Islet precursor cell (in vitro differentiated cells): ENCODE data around the gene KRT31.
A peak's percentile ranks its signal among the peaks of the same experiment; 100 is the strongest.
"Not testable (repeated sequence)": the region's sequence is repeated elsewhere in the genome, so short reads cannot be mapped to it uniquely, and the experiment has no call there.

Experiments used
- DNase-seq: peaks from one replicate; pipeline ENCODE4 v3.0.0-alpha.2; 2018

The KRT31 gene

DNA sequence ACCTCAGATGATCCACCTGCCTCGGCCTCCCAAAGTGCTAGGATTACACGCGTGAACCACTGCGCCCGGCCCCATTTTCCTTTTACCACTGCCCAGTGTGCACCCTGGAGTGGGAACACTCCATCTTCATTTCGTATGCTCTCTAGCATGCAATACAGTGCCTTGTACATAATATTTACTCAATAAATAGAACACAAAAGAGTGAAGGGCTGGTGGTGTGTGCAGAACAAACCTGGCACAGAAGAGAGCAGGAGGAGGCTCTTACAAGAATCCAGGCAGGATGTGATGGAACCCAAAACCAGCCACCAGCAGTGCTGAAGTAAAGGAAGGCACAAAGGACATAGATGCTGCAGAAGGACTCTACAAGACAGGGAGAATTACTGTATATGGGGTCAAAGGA is 19.7 kb upstream of the KRT31 start:
- DNase-seq = no peak

DNA sequence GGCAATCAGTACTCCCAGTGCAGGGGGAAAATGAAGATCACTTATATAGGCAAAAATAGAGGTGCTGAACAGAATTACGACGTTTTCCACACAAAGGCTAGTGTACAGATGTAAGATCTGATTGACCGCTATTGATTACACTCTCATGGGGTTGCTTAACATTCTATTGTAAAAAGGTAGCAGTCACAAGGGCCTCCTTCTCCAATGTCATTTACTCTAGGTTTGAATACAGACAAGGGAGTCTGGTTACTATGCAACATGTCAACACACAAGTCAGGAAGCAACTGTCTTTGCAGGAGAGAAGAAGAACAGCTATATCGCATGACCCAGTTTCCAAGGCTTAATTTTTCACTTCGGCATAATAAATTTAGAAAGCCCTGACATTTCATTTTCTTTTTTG is 19.1 kb upstream of the KRT31 start:
- DNase-seq = no peak

DNA sequence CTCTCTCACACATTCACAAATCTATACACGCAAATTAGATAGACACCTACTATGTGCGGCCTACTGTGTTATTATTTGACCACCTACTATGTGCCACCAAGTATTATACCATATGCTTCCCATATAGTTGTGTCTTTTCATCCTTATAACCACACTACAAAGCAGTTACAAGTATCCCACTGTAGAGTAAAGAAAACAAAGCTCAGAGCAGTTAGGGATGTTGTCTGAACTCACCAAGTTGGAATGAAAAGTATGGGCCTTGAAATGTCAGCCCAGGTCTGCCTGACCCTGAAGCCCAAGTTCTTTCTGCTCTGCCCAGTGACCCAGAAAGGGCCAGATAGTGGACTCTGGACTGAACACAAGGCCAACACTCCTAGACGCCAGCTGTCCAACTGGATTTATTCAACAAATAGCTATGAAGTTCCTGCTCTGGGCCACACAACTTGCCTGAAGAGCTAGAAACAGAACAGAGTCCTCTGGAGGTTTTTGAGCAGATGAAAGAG is 18.5 kb upstream of the KRT31 start:
- peak; percentile 85 for DNase-seq

GRCh38 chr17:41415411-41415810 is 18.0 kb upstream of the KRT31 start:
- no peak for DNase-seq

GRCh38 chr17:41413982-41414381 is 16.6 kb upstream of the KRT31 start:
- DNase-seq = no peak

DNA sequence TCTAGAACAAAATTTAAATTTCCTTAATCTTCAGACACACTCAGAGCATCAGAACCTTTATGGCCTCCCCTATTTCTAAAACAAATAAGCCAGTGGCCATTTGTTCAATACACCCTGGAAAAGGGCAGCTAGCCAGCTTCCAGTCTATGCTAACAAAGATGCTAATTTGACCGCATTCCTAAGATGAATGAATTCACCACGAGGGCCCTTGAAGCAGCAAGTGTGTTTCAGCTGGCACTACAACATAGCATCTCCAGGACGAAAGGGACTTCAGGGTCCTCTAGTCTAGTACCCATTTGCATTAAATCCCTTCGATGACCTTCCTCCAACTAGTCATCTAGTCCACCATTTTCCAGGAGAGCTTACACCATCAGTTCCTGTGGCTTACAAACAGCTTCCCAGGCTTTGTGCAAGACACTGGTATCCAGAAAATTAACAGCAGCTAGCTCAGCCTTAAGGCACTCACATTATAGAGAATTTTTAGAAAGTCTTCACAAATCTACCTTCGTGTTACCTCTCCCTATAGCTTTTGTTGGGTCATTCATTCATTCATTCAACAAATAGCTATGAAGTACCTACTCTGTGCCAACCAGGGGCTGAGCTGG is 16.0 kb upstream of the KRT31 start:
- no peak for DNase-seq

- no peak for DNase-seq
These were observed 13.8 kb upstream of the KRT31 start for GRCh38 chr17:41411072-41411840.

GRCh38 chr17:41407226-41407625 is 9.8 kb upstream of the KRT31 start:
- no peak for DNase-seq

GRCh38 chr17:41406205-41406604 is 8.8 kb upstream of the KRT31 start:
- DNase-seq = no peak

DNA sequence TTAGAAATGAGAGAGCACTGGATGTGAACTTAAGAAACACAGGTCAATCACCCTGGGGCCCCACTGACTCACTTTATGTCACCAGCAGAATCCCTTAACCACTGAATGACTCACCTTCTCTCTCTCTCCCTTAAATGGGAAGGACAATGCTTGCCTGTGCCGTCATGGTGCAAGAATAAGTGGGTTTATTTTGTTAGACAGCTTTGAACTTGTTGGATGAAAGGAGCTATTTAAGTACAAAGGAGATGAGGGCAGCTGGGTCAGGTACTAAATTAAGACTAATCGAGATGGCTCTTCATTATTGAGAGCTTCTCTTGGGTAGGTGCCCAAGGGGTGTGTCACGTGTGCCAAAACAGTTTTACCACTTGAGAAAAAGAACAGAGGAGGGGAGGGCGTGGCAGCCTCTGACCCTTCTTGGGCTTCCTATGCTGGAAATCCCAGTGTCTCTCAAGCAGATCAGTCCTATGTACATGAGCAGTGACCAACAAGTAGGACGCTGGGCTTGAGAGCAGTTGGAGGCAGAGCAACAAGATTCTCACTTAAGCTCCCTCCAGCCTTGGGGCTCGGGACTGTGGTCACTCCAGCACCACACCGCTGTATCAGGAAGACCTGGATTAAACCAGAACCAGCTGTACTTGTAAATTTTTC is 6.7 kb upstream of the KRT31 start:
- DNase-seq = peak; percentile 89

- DNase-seq = peak; percentile 32
These were observed 6.1 kb upstream of the KRT31 start for GRCh38 chr17:41403404-41404023.

- peak; percentile 42 for DNase-seq
These were observed 4.8 kb upstream of the KRT31 start for GRCh38 chr17:41402161-41402560.

DNA sequence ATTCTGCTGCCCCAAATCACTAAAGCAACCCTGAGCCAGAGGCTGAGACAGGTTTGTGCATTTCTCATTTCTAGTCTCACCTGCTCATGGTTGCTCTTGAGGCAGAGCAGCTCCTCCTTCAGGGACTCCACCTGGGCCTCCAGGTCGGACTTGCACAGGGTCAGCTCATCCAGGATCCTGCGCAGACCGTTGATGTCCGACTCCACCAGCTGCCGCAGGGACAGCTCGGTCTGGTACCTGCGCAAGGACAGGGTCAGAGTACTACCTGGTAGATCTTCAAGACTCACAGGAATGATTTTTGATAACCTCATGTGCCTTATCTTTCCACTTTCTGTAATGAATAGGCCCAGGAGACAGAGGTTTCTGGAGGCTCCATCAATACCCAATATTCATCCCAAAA is 1.1 kb downstream of the KRT31 start:
- peak; percentile 48 for DNase-seq

GRCh38 chr17:41395611-41396010 is 1.8 kb downstream of the KRT31 start:
- DNase-seq = no peak

GRCh38 chr17:41395044-41395443 is 2.4 kb downstream of the KRT31 start:
- DNase-seq = not testable (repeated sequence)

DNA sequence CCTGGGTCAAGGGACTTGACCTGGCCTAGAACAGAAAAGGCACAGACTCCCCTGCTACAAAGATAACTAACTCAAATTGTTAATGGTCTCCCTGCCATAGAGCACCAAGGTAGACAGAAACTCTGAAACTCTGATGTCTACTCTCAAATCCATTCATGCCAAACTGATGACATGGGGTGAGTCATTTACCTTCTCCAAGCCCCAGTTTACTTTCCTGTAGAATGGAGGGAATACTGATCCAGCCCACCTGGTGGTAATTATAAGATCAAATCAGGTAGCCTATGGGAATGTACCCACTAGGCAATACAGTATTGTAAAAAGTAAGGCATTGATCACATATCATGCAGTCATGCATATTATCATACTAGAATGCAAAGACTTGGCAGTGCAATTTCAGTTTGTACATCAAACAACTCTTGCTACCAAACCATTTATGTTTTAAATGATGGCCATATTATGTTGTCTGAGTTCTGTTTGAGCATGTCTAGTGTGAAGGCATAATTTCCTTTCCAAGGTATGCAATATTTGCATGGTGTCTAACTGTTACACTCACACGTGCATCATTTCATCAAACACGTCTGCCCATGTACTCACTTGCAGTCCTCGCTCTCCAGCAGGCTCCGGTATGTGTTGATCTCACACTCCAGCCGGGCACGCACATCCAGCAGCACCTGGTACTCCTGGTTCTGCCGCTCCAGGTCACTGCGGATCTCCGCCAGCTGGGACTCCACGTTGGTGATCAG is 3.0 kb downstream of the KRT31 start:
- DNase-seq = peak; percentile 24

GRCh38 chr17:41393826-41394225 is 3.6 kb downstream of the KRT31 start:
- peak; percentile 52 for DNase-seq

GRCh38 chr17:41393294-41393693 is 4.1 kb downstream of the KRT31 start:
- peak; percentile 58 for DNase-seq

DNA sequence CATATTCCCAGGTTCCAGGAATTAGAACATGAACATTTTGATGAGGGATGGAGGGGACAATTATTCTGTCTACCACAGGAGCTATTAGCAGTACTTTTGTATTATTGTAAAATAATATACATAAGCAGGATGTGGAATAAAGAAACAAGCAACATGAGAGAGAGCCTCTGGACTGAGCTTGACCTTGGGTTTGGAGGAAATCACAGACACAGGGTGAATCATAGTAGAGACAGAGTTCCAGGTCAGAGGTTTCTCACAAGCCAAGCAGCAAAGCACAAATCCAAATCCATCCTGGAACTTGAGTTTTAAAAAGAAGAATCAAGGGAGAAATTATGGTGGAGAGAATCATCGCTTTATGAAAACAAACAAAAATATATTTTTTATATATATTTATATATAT is 5.1 kb downstream of the KRT31 start:
- no peak for DNase-seq

- no peak for DNase-seq
These were observed 5.9 kb downstream of the KRT31 start for GRCh38 chr17:41391535-41391934.

- DNase-seq = peak; percentile 74
These were observed 6.9 kb downstream of the KRT31 start for GRCh38 chr17:41390411-41390938.

GRCh38 chr17:41387670-41388069 is 9.7 kb downstream of the KRT31 start:
- DNase-seq = no peak

- no peak for DNase-seq
These were observed 11.2 kb downstream of the KRT31 start for GRCh38 chr17:41386227-41386626.
